LHCN-M2 (cell line): Measurements from ENCODE around the gene PRPSAP1. TPM values are rescaled to one million over a fixed set of nuclear protein-coding genes. Genes with fewer than 3 reads are reported as not detected.

Source experiments
- DNase-seq: peaks from one replicate; pipeline ENCODE4 v3.0.0-alpha.2; 2012; ENCODE audit warnings: low read depth
- total RNA-seq: library from RNA; depleted of rRNA; stranded (reverse); fragments of >200 nt; gene quantifications from 2 replicates; pipeline ENCODE4 v1.2.3, GENCODE V29; 2014; rRNA removed

The PRPSAP1 gene
- total RNA-seq, 1 experiment from 2014 or later: 47.8 TPM

- DNase-seq: no peak
These were observed 86.6 kb downstream of the PRPSAP1 start for GRCh38 chr17:76267051-76267576.

- DNase-seq: peak; percentile 39
These were observed 87.3 kb downstream of the PRPSAP1 start for GRCh38 chr17:76266244-76266938.

GRCh38 chr17:76265624-76266243 lies 88.0 kb downstream of the PRPSAP1 start:
- peak; percentile 47 for DNase-seq

GRCh38 chr17:76264755-76265623 lies 88.7 kb downstream of the PRPSAP1 start, which contains the start of gene UBALD2:
Gene UBALD2 (plus strand): TSS chr17:76265348. CDS start chr17:76265506, 158 bp downstream.
- peak; percentile 100 for DNase-seq

DNA sequence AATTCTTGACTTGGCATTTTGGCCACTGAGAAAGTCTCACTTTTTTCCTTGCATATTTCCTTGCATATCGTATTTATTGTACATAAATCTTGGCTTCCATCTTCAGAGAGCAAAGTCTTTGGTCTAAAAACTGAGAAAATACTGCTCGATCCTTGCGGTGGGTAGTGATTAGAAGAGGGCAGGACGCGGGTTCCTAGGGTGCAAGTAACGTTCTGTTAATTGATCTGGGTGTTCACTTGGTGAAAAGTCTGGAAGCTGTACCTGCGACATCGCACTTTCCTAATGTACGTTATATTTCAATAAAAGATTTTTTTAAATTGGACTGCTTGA lies 89.3 kb downstream of the PRPSAP1 start:
- DNase-seq: no peak

- DNase-seq: peak; percentile 31
These were observed 89.8 kb downstream of the PRPSAP1 start for GRCh38 chr17:76263896-76264295.

DNA sequence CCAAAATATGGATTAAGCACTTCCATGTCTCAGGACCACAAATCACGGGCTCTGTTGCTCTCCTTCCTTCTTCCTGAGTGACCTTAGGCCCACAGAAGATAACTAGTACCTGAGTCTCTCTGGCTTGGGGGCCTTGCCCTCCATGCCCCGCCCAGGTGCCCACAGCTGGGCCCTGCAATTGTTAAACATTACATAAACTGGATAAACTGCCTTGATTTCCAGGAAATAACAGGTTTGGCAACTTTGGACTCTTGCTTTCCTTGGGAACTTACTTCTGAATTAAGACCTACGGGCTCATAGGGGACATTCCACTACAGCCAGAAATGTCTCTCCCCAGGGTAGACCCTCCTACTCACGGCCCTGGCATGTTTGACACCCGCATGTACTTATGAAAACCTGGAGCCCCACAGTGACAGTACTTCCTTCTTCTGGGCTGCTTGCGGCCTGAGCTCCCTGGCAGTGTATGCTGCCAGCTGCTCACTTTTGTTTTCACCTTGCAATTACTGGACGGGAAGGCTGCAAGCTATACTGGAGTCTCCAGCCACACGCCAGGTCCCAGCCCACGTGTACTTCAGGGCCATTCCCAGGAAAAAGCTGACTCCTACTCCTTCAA lies 90.9 kb downstream of the PRPSAP1 start:
- no peak for DNase-seq

DNA sequence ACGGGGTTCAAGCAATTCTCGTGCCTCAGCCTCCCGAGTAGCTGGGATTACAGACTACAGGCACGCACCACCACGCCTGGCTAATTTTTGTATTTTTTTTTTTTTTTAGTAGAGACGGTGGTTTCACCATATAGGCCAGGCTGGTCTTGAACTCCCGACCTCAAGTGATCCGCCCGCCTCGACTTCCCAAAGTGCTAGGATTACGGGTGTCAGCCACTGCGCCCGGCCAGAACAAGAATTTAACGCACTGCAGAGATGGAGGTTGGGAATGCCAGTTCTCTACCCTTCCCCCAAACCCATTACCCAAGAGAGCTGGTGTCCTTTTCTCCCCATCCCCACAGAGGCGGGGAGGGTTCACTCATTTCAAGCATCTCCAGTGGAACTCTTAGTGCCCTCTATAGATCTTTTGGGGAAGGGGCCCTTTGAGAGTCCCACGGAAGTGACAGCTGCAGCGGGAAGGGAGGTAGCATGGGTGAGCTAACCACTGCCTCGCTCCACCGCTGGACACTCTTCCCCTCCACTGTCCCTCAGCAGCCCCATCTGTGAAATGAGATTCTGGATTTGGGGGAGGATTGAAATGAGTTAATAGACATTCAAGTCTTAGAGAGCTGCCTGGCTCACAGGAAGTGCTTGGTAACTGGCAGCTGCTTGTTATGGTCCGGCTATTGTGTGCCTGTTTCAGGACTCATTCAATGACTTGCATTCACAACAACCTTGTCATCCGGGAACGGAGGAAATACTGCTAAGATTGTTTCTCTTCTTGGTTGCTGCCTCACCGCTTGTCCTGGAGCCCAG lies 92.1 kb downstream of the PRPSAP1 start:
- peak; percentile 78 for DNase-seq

GRCh38 chr17:76260669-76261068 lies 93.0 kb downstream of the PRPSAP1 start:
- no peak for DNase-seq

DNA sequence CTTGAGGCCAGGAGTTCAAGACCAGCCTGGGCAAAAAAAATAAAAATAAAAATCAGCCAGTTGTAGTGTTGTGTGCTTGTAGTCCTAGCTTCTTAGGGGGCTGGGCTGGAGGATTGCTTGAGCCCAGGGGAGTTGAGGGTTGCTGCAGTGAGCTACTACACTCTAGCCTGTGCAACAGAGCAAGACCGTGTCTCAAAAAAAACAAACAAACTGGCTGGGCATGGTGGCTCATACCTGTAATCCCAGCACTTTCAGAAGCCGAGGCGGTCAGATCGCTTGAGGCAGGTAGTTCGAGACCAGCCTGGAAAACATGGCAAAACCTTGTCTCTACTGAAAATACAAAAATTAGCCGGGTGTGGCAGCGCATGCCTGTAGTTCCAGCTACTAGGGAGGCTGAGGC lies 93.5 kb downstream of the PRPSAP1 start:
- DNase-seq: no peak

Other genes with a start within 250 kb of the PRPSAP1 start
- gene FOXJ1, start 212.7 kb downstream of the PRPSAP1 start, total RNA-seq: 0.26 TPM in 1 of 2 replicates, not detected in the other
- gene RNF157, start 113.4 kb downstream of the PRPSAP1 start, total RNA-seq: 2.8 and 3.0 TPM in 2 replicates
- 8.7 and 9.0 TPM in 2 replicates for gene UBALD2, start 88.6 kb downstream of the PRPSAP1 start, total RNA-seq
- 1.4 and 2.6 TPM in 2 replicates for gene QRICH2, start 45.6 kb downstream of the PRPSAP1 start, total RNA-seq
- gene SPHK1, start 30.7 kb upstream of the PRPSAP1 start, total RNA-seq: 28.4 and 32.8 TPM in 2 replicates
- gene UBE2O, start 99.2 kb upstream of the PRPSAP1 start, total RNA-seq: 12.7 and 15.7 TPM in 2 replicates
- not detected in 2 replicates for gene AANAT, start 113.7 kb upstream of the PRPSAP1 start, total RNA-seq
- gene RHBDF2, start 147.5 kb upstream of the PRPSAP1 start, total RNA-seq: 12.2 and 17.6 TPM in 2 replicates
- gene CYGB, start 183.8 kb upstream of the PRPSAP1 start, total RNA-seq: 3.3 and 3.7 TPM in 2 replicates
- gene PRCD, start 186.1 kb upstream of the PRPSAP1 start, total RNA-seq: 0.06 and 0.86 TPM in 2 replicates
- 0.34 and 1.2 TPM in 2 replicates for gene ST6GALNAC2, start 231.9 kb upstream of the PRPSAP1 start, total RNA-seq